H1 (cell line): ENCODE results near the gene RELN. TPM values are rescaled to one million over a fixed set of nuclear protein-coding genes. Genes with fewer than 3 reads are reported as not detected.

Experiments
- CTCF ChIA-PET: fragments of 300-600 bp; sonication (Branson Sonifier 250); formaldehyde crosslinking; loops from one replicate; lab custom pipeline; 2021; ENCODE audit not compliant: partially characterized antibody; lab: Charles Lee
- POLR2A ChIA-PET: fragments of 300-600 bp; sonication (Branson Sonifier 250); formaldehyde crosslinking; loops from one replicate; lab custom pipeline; 2021; ENCODE audit warnings: inconsistent platforms; ENCODE audit not compliant: partially characterized antibody; lab: Charles Lee
- DNase-seq, 2 experiments: peaks; one replicate each; pipeline versions ENCODE4 v3.0.0 to v3.0.0-alpha.2; 2010 to 2022; ENCODE audit warnings: low spot score in 2 of 2, low read depth in 1 of 2, mixed read lengths in 1 of 2
- FAIRE-seq: peaks from 2 replicates; lab custom pipeline; 2011; peaks lifted over from hg19 to GRCh38; lab: Jason Lieb, UNC
- H2AFZ ChIP-seq: 2 replicates; pipeline ENCODE4 v1.8.1; 2012; ENCODE audit warnings: low read length, inconsistent platforms
- H2AK5ac ChIP-seq: 2 replicates; pipeline ENCODE4 v1.6.1; 2013; ENCODE audit warnings: low read depth, low read length
- H2BK120ac ChIP-seq: replicated peaks from 2 replicates; pipeline ENCODE3; 2013; ENCODE audit warnings: low read depth, low read length, inconsistent platforms
- H2BK12ac ChIP-seq: 2 replicates; pipeline ENCODE4 v1.6.1; 2013; ENCODE audit warnings: low read depth, low read length
- H2BK15ac ChIP-seq: 2 replicates; pipeline ENCODE4 v1.6.1; 2013; ENCODE audit warnings: low read length
- H2BK20ac ChIP-seq: 2 replicates; pipeline ENCODE4 v1.6.1; 2013; ENCODE audit warnings: low read length
- H2BK5ac ChIP-seq: 2 replicates; pipeline ENCODE4 v1.6.1; 2013; ENCODE audit warnings: low read depth, low read length
- H3K14ac ChIP-seq: 2 replicates; pipeline ENCODE4 v1.6.1; 2013; ENCODE audit warnings: inconsistent platforms; ENCODE audit not compliant: insufficient read length
- H3K18ac ChIP-seq: 2 replicates; pipeline ENCODE4 v1.6.1; 2013; ENCODE audit warnings: low read length; ENCODE audit errors: extremely low read depth
- H3K23ac ChIP-seq: 2 replicates; pipeline ENCODE4 v1.6.1; 2013; ENCODE audit warnings: inconsistent platforms; ENCODE audit not compliant: insufficient read length
- H3K23me2 ChIP-seq: 2 replicates; pipeline ENCODE4 v1.6.1; 2013; ENCODE audit warnings: low read depth, low read length
- H3K27ac ChIP-seq: 2 replicates; pipeline ENCODE4 v1.6.1; 2011; ENCODE audit warnings: low read depth, low read length, inconsistent platforms
- H3K27me3 ChIP-seq, 4 experiments: replicated peaks in 1 of 4; 1 replicate in 1 of 4; 2 replicates in 3 of 4; pipeline versions ENCODE4 v1.6.1 to v1.8.1; 2011 to 2013; ENCODE audit warnings: low read length in 3 of 4, mild to moderate bottlenecking in 3 of 4, inconsistent platforms in 2 of 4, mixed read lengths in 2 of 4, moderate library complexity in 1 of 4; ENCODE audit not compliant: control insufficient read depth in 3 of 4, insufficient read depth in 3 of 4; ENCODE audit errors: extremely low read depth in 1 of 4
- H3K36me3 ChIP-seq, 4 experiments: 2 replicates each; pipeline versions ENCODE4 v1.6.1 to v1.8.1; 2011 to 2013; ENCODE audit warnings: mild to moderate bottlenecking in 4 of 4, low read length in 3 of 4, moderate library complexity in 2 of 4, control low read depth in 1 of 4, inconsistent platforms in 1 of 4; ENCODE audit not compliant: insufficient read depth in 4 of 4, control insufficient read depth in 2 of 4
- H3K4ac ChIP-seq: replicated peaks from 2 replicates; pipeline ENCODE3; 2013; ENCODE audit warnings: low read length, low read depth, mixed read lengths, inconsistent platforms; ENCODE audit not compliant: insufficient read length
- H3K4me1 ChIP-seq, 4 experiments: replicated peaks in 1 of 4; 1 replicate in 1 of 4; 2 replicates in 3 of 4; pipeline versions ENCODE4 v1.6.1 to v1.8.1; 2011 to 2013; ENCODE audit warnings: low read length in 3 of 4, inconsistent platforms in 2 of 4, mixed read lengths in 1 of 4; ENCODE audit not compliant: insufficient read depth in 4 of 4, control insufficient read depth in 3 of 4
- H3K4me2 ChIP-seq, 2 experiments: 2 replicates each; pipeline versions ENCODE4 v1.6.1 to v1.8.1; 2011 to 2013; ENCODE audit warnings: low read depth in 2 of 2, low read length in 2 of 2, control low read depth in 1 of 2, inconsistent platforms in 1 of 2, mild to moderate bottlenecking in 1 of 2; ENCODE audit not compliant: insufficient read depth in 1 of 2
- H3K4me3 ChIP-seq, 4 experiments: fragments of 200-600, 300-600 bp in 1 of 4; sonication (generic), shearing (Covaris generic), sonication (Bioruptor Twin) in 1 of 4; 2 replicates each; pipeline versions ENCODE4 v1.5.1 to v1.8.1; 2011 to 2016; ENCODE audit warnings: low read length in 4 of 4, low read depth in 3 of 4, control low read depth in 2 of 4, inconsistent platforms in 2 of 4, mild to moderate bottlenecking in 2 of 4, mixed read lengths in 1 of 4, moderate library complexity in 1 of 4; ENCODE audit not compliant: insufficient read depth in 2 of 4; ENCODE audit errors: extremely low read depth in 1 of 4
- H3K56ac ChIP-seq: replicated peaks from 2 replicates; pipeline ENCODE3; 2013; ENCODE audit warnings: low read depth, mild to moderate bottlenecking, mixed read lengths, low read length, inconsistent platforms; ENCODE audit not compliant: insufficient read length
- H3K79me1 ChIP-seq: 2 replicates; pipeline ENCODE4 v1.6.1; 2013; ENCODE audit warnings: low read depth, low read length, control low read depth
- H3K79me2 ChIP-seq, 2 experiments: 2 replicates each; pipeline versions ENCODE4 v1.6.1 to v1.8.1; 2012 to 2013; ENCODE audit warnings: low read length in 2 of 2, mild to moderate bottlenecking in 2 of 2, inconsistent platforms in 1 of 2; ENCODE audit not compliant: insufficient read depth in 2 of 2, control insufficient read depth in 1 of 2
- H3K9ac ChIP-seq, 4 experiments: replicated peaks in 1 of 4; 1 replicate in 1 of 4; 2 replicates in 3 of 4; pipeline versions ENCODE4 v1.6.1 to v1.8.1; 2011 to 2013; ENCODE audit warnings: low read depth in 3 of 4, low read length in 3 of 4, control low read depth in 2 of 4, mild to moderate bottlenecking in 2 of 4, moderate library complexity in 2 of 4, inconsistent platforms in 1 of 4; ENCODE audit errors: extremely low read depth in 1 of 4
- H3K9me3 ChIP-seq, 2 experiments: 2 replicates each; pipeline versions ENCODE4 v1.6.1 to v1.8.1; 2012 to 2013; ENCODE audit warnings: mild to moderate bottlenecking in 2 of 2, moderate library complexity in 2 of 2, control low read depth in 1 of 2, inconsistent platforms in 1 of 2, low read depth in 1 of 2, low read length in 1 of 2, mixed read lengths in 1 of 2; ENCODE audit not compliant: insufficient read depth in 2 of 2
- H4K20me1 ChIP-seq, 2 experiments: replicated peaks in 1 of 2; 2 replicates each; pipeline versions ENCODE3 to v1.8.1; 2011 to 2013; ENCODE audit warnings: inconsistent platforms in 2 of 2, low read length in 2 of 2, mild to moderate bottlenecking in 1 of 2; ENCODE audit not compliant: insufficient read depth in 2 of 2, control insufficient read depth in 1 of 2
- H4K5ac ChIP-seq: 2 replicates; pipeline ENCODE4 v1.6.1; 2013; ENCODE audit warnings: low read length, low read depth, mixed read lengths, inconsistent platforms; ENCODE audit not compliant: insufficient read length
- H4K8ac ChIP-seq: 2 replicates; pipeline ENCODE4 v1.8.0; 2013; ENCODE audit warnings: mild to moderate bottlenecking, moderate library complexity, low read length, inconsistent platforms; ENCODE audit not compliant: insufficient read depth; ENCODE audit errors: extremely low read depth
- H4K91ac ChIP-seq: replicated peaks from 2 replicates; pipeline ENCODE3; 2013; ENCODE audit warnings: low read length, mixed read lengths, inconsistent platforms; ENCODE audit not compliant: insufficient read length
- BRCA1 ChIP-seq: IDR thresholded peaks from 2 replicates; pipeline ENCODE4 v1.6.1; 2012; ENCODE audit warnings: low read depth, low read length, improper control_type of control experiment
- WGBS, 2 experiments: shearing (Covaris generic) in 1 of 2; methylation state at CpG; one replicate each; pipeline versions ENCODE4 v1.1.6 to v1.1.7; 2013 to 2015; ENCODE audit warnings: low lambda C conversion rate in 2 of 2, mixed read lengths in 2 of 2, inconsistent platforms in 1 of 2, low coverage in 1 of 2, missing lambda C conversion rate in 1 of 2; ENCODE audit not compliant: insufficient replicate concordance in 2 of 2, insufficient coverage in 1 of 2, insufficient read length in 1 of 2; ENCODE audit errors: extremely low coverage in 1 of 2, missing lambda C conversion rate in 1 of 2; 5-methylcytosine and 5-hydroxymethylcytosine counted together
- polyA plus RNA-seq, 7 experiments: library from polyadenylated mRNA; depleted of rRNA in 3 of 7; stranded (reverse) in 5 of 7; unstranded in 2 of 7; fragments of >200 nt in 5 of 7; fragments of 200-250 nt in 2 of 7; gene quantifications; 1 replicate in 5 of 7; 2 replicates in 1 of 7; 4 replicates in 1 of 7; pipeline versions ENCODE4 v1.2.1 to v1.2.3, GENCODE V29; 2011 to 2013; ENCODE audit warnings: missing spikeins in 2 of 7, mixed read lengths in 2 of 7
- total RNA-seq: library from RNA; stranded (reverse); fragmentation: NEBNext Ultra II Directional; extraction: Animal tissue kit (Norgen Biotek cat#: 25700); gene quantifications from 2 replicates; pipeline ENCODE4 v1.2.1, GENCODE V29; 2021

RELN gene
- total and polyA plus RNA-seq, 2 of the 8 experiments (the other 6 are each of a cell fraction or from before 2014, with no cell fraction given): 0.03 to 0.07 TPM

GRCh38 chr7:103764901-103765300 is 224.6 kb downstream of the RELN start:
- no peak overlapping the region for H2AK5ac ChIP-seq
- no peak for TF ChIP-seq BRCA1
- no peak overlapping the region for H3K18ac ChIP-seq
- H3K79me2 ChIP-seq: no peaks in the 10 kb centered on the region
- no peak overlapping the region for H2BK5ac ChIP-seq
- H3K79me1 ChIP-seq: no peaks in the 10 kb centered on the region
- H3K27me3 ChIP-seq: no peaks in the 10 kb centered on the region
- H3K4me1 ChIP-seq: peaks cover 0 to 3% (median 1%) of the 10 kb centered on the region in 4 experiments; a peak in 4 of 7 replicates
- no peak overlapping the region for H4K91ac ChIP-seq
- 82% methylated on average over 8 of the region's 8 CpGs; no CpG with 5 or more reads in 1 of the 2 experiments for WGBS, 2 experiments
- no peak overlapping the region for H3K23ac ChIP-seq
- H3K4ac ChIP-seq: no peak overlapping the region
- H4K20me1 ChIP-seq: no peaks in the 10 kb centered on the region
- H4K5ac ChIP-seq: no peak overlapping the region
- H4K8ac ChIP-seq: no peak overlapping the region
- no peak overlapping the region for H2BK20ac ChIP-seq
- DNase-seq (no peak), FAIRE-seq (no peak)
- no peak overlapping the region for H3K4me2 ChIP-seq
- no peak overlapping the region for H2BK120ac ChIP-seq
- no peak overlapping the region for H3K4me3 ChIP-seq
- H2BK15ac ChIP-seq: no peak overlapping the region
- no peaks in the 10 kb centered on the region for H3K9me3 ChIP-seq
- peak overlapping the region; percentile 85; the same call in 1 of the 2 replicates for H2AFZ ChIP-seq
- H3K56ac ChIP-seq: no peak overlapping the region
- H3K27ac ChIP-seq: no peak overlapping the region
- no peak overlapping the region for H3K14ac ChIP-seq
- H3K36me3 ChIP-seq: no peaks in the 10 kb centered on the region
- ChIA-PET POLR2A (no interaction called here), CTCF (interaction anchor here (0.6 kb wide), 1 partner anchor 41 kb away, joined by 3 read pairs; no protein-coding TSS in a partner anchor)
- H3K9ac ChIP-seq: no peak overlapping the region
- H3K23me2 ChIP-seq: no peaks in the 10 kb centered on the region
- H2BK12ac ChIP-seq: no peak overlapping the region
